Measurements from ENCODE around the gene CREBRF.
A peak's percentile ranks its signal among the peaks of the same experiment; 100 is the strongest.

The CREBRF gene, protein sequence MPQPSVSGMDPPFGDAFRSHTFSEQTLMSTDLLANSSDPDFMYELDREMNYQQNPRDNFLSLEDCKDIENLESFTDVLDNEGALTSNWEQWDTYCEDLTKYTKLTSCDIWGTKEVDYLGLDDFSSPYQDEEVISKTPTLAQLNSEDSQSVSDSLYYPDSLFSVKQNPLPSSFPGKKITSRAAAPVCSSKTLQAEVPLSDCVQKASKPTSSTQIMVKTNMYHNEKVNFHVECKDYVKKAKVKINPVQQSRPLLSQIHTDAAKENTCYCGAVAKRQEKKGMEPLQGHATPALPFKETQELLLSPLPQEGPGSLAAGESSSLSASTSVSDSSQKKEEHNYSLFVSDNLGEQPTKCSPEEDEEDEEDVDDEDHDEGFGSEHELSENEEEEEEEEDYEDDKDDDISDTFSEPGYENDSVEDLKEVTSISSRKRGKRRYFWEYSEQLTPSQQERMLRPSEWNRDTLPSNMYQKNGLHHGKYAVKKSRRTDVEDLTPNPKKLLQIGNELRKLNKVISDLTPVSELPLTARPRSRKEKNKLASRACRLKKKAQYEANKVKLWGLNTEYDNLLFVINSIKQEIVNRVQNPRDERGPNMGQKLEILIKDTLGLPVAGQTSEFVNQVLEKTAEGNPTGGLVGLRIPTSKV

DNA sequence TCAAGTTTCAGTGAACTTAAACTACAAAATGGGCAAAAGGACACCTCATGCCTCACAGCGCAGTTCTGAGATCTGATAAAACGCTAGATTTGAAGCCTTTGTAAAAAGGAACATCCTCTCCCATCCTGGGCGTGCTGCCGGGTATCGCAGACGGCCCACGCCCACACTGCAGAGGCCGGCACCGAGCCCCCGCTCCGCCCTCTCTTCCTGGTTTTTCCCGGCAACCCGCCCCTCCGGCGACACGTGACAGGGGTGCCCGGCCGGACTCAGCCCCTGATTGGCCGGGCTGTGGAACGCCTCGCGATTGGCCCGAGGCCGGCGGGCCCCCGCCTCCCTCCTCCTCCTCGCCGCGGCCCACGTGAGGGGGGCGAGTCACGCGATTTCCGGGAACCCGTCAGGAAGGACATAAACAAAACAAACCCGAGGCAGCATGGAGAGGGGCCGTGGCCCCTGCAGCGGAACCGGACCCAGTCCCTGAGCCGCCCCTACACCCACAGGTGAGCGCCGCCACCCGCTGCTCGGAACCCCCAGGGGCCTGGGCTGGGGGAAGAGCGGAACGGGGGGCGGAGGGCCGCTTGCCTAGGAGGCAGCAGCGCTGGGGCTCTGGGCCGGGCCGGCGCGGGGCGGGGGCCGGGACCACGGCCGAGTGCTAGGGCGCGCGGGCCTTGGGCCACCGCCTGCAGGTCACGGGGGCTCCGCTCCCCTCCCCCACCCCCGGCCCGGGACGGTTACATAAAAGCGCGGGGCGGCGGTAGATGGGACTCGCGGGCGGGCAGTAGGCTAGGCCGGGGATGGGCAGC lies at the start of gene CREBRF:
TSS of gene CREBRF (plus strand) at position 370 of the 800 bp plus-strand sequence. CDS start 24,424 bp downstream, outside the sequence.
- H3K4me3 ChIP-seq (ENCODE audit: control insufficient read depth, low read depth, low read length) = peak within 1 kb of the TSS; percentile 88
- peak; percentile 91 for DNase-seq (ENCODE audit: low read depth)

DNA sequence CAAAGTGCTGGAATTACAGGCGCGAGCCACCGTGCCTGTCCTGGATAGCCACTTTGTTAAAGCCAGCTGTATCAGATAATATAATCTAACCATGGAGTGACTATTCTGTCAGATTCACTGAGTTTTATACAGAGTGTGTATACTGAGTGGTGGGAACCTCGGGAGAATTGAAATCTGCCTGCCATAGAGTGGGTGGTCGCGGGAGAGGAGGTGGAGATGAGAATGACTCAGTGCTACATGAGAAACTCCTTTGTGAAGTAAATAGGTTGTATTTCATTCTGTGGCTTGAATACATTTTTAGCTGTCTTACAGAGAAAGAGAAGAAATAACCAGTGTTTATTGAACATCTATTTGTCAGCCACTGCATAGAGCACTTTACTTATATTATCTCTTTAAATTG lies 46.1 kb upstream of the CREBRF start:
- peak; percentile 35 for DNase-seq (ENCODE audit: low read depth)
- H3K4me3 ChIP-seq (ENCODE audit: control insufficient read depth, low read depth, low read length) = no peak overlapping the region
- TF ChIP-seq, protein P1, sequence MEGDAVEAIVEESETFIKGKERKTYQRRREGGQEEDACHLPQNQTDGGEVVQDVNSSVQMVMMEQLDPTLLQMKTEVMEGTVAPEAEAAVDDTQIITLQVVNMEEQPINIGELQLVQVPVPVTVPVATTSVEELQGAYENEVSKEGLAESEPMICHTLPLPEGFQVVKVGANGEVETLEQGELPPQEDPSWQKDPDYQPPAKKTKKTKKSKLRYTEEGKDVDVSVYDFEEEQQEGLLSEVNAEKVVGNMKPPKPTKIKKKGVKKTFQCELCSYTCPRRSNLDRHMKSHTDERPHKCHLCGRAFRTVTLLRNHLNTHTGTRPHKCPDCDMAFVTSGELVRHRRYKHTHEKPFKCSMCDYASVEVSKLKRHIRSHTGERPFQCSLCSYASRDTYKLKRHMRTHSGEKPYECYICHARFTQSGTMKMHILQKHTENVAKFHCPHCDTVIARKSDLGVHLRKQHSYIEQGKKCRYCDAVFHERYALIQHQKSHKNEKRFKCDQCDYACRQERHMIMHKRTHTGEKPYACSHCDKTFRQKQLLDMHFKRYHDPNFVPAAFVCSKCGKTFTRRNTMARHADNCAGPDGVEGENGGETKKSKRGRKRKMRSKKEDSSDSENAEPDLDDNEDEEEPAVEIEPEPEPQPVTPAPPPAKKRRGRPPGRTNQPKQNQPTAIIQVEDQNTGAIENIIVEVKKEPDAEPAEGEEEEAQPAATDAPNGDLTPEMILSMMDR (conservative IDR thresholded peaks at IDR 0.05; ENCODE audit: control insufficient read depth, insufficient read depth, low read depth, low read length) = no peak

More for the DNA sequence above, at the start of gene CREBRF:
- TF ChIP-seq, protein P1 (conservative IDR thresholded peaks at IDR 0.05; ENCODE audit: control insufficient read depth, insufficient read depth, low read depth, low read length) = no peak

DNA sequence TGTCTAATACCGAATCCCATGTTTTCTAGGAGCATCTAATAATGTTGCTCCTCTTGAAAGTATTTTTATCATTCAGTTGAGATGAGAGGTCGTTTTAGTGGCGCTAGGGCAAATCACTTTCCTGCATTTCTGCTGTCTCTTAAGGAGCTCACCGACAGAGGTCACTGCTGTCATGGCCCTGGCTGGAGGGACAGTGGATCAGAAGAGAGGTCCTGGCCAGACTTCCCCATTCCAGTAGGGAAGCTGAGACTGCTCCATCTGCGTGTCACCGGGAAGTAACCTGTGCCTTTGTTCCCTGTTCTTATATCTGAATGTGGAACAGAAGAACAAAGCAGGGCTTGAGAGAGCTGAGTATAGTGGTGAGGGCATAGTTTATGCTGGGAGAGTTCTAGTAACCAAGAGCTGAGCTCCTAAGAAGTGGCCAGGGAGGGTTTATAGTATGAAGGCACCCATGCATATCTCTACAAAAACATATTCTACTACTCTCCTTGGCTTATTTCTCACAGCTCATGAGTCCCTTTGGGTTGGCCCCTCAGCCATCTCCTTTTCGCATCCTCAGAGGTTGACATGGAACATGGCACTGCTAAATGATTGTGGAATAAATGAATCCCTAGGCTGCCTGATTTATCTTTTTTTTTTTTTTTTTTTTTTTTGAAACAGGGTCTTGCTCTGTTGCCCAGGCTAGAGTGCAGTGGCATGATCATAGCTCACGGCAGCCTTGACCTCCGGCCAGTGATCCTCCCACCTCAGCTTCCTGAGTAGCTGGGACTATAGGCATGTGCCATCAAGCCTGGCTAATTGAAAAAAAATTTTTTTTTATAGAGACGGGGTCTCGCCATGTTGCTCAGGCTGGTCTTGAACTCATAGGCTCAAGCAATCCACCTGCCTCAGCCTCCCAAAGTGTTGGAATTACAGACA lies 45.3 kb upstream of the CREBRF start:
- no peak overlapping the region for H3K4me3 ChIP-seq (ENCODE audit: control insufficient read depth, low read depth, low read length)
- TF ChIP-seq, protein P1 (conservative IDR thresholded peaks at IDR 0.05; ENCODE audit: control insufficient read depth, insufficient read depth, low read depth, low read length) = peak; percentile 21
- DNase-seq (ENCODE audit: low read depth) = peak; percentile 38

DNA sequence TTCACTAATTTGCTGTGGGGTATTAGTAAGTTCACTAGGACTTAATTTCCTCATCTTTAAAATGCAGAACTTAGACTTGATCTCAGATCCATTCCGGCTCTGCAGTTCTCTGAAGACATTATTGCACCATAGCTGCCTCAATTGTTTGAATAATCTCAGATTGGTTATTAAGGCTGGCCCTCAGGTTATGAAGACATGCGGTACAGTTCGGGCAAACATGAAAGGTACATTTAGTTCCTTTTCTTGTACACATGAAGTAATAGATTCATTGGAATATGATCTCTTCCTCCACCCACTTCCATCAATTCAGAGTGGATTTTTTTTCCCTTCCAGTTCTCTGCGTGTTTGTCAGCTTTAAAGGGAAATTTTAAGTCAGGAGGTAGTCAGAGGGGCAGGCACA lies 44.6 kb upstream of the CREBRF start:
- TF ChIP-seq, protein P1 (conservative IDR thresholded peaks at IDR 0.05; ENCODE audit: control insufficient read depth, insufficient read depth, low read depth, low read length) = no peak
- DNase-seq (ENCODE audit: low read depth) = no peak
- no peak overlapping the region for H3K4me3 ChIP-seq (ENCODE audit: control insufficient read depth, low read depth, low read length)

DNA sequence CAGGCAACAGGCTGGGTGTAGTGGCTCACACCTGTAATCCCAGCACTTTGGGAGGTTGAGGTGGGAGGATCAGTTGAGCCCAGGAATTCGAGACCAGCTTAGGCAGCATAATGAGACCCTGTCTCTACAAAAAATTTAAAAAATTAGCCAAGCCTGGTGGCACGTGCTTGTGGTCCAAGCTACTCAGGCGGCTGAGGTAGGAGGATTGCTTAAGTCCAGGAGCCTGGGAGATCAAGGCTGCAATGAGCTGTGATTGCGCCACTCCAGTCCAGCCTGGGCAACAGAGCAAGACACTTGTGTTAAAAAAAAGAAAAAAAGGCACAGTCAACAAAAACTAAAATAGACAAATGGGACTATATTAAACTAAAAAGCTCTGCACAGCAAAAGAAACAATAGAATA lies 43.3 kb upstream of the CREBRF start:
- H3K4me3 ChIP-seq (ENCODE audit: control insufficient read depth, low read depth, low read length) = no peak overlapping the region
- no peak for DNase-seq (ENCODE audit: low read depth)
- TF ChIP-seq, protein P1 (conservative IDR thresholded peaks at IDR 0.05; ENCODE audit: control insufficient read depth, insufficient read depth, low read depth, low read length) = no peak
